Effector memory CD8-positive, alpha-beta T cell (primary cell): ENCODE results near the gene CDKAL1.
"Not testable (repeated sequence)": the region's sequence is repeated elsewhere in the genome, so short reads cannot be mapped to it uniquely, and the experiment has no call there.

Experiments
- ATAC-seq: fragments of 150-1000 bp; cut with Tn5 transposase; replicated peaks from 2 replicates; pipeline ENCODE4 v1.10.0; 2021; ENCODE audit warnings: mild to moderate bottlenecking, moderate library complexity
- DNase-seq, 3 experiments: peaks; one replicate each; pipeline ENCODE4 v3.0.0; 2021
- H3K27ac Mint-ChIP-seq, 2 donors: one replicate each; pipeline ENCODE4 v1.8.0; 2022; ENCODE audit warnings: mild to moderate bottlenecking in 2 of 2, mixed read lengths in 2 of 2, moderate library complexity in 2 of 2
- H3K27me3 Mint-ChIP-seq, 2 donors: one replicate each; pipeline ENCODE4 v1.8.0; 2022; ENCODE audit warnings: mixed read lengths in 2 of 2
- H3K36me3 Mint-ChIP-seq: one replicate; pipeline ENCODE4 v1.8.0; 2022; ENCODE audit warnings: mild to moderate bottlenecking, moderate library complexity, mixed read lengths; ENCODE audit not compliant: insufficient read depth
- H3K4me1 Mint-ChIP-seq, 2 donors: one replicate each; pipeline ENCODE4 v1.8.0; 2022; ENCODE audit warnings: low read depth in 2 of 2, mixed read lengths in 2 of 2
- H3K4me3 Mint-ChIP-seq, 2 donors: one replicate each; pipeline ENCODE4 v1.8.0; 2022; ENCODE audit warnings: mild to moderate bottlenecking in 2 of 2, mixed read lengths in 2 of 2, moderate library complexity in 2 of 2
- H3K9me3 Mint-ChIP-seq, 2 donors: one replicate each; pipeline ENCODE4 v1.8.0; 2022; ENCODE audit warnings: mixed read lengths in 2 of 2

The CDKAL1 gene

DNA sequence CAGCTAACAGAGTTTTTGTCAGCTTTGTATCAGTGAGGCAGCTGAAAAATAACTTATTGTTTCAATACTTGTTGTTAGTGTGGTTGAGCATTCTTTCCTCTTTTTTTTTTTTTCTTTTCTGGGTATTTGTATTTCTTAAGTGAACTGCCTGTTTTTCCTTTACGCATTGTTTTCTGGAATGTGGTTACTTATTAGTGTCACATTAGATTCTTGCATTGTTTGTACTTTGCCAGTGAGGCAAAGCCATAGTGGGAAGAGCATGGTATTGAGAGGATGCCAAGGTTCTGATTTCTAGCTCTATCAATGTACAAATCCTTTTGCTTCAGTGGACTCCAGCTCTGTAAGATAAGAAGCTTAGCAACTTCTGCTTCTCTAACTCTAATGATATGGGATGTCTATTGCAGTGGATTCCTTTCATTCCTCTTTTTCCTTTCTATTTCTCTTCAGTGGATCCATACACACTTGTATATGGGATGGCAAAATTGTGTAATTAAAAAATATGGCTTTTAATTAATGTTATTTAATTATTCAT is 3.9 kb downstream of the CDKAL1 start:
- DNase-seq (no peak), ATAC-seq (no peak)
- Mint-ChIP-seq H3K27ac (no peak overlapping the region), H3K4me1 (peaks cover 27 to 51% of the 10 kb centered on the region in 2 donors), H3K4me3 (no peak overlapping the region), H3K36me3 (peaks cover 20% of the 10 kb centered on the region), H3K27me3 (no peaks in the 10 kb centered on the region), H3K9me3 (no peaks in the 10 kb centered on the region)

DNA sequence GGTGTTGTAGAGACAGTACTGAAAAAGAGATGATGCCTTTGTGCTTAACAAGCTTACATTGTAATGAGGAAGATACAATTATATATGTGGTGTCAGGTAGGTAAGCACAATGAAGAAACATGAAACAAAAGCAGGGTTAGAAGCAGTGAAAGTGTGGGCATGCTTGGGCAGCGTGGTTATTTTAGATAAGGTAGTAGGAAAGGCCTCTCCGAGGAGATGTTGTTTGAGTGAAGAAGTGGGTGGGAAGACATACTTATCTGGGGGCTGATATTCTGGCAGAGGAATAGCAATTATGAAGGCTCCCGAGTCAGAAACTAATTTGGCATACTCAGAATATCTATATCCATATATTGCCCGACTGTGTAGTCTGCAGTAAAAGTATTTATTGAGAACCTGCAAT is 4.7 kb downstream of the CDKAL1 start:
- no peaks in the 10 kb centered on the region for H3K9me3 Mint-ChIP-seq
- peaks cover 27 to 51% of the 10 kb centered on the region in 2 donors for H3K4me1 Mint-ChIP-seq
- H3K27me3 Mint-ChIP-seq: no peaks in the 10 kb centered on the region
- no peak overlapping the region for H3K4me3 Mint-ChIP-seq
- no peak for ATAC-seq
- DNase-seq: no peak
- peak overlapping the region in 1 of 2 donors; percentile 3 for H3K27ac Mint-ChIP-seq
- peaks cover 20% of the 10 kb centered on the region for H3K36me3 Mint-ChIP-seq

DNA sequence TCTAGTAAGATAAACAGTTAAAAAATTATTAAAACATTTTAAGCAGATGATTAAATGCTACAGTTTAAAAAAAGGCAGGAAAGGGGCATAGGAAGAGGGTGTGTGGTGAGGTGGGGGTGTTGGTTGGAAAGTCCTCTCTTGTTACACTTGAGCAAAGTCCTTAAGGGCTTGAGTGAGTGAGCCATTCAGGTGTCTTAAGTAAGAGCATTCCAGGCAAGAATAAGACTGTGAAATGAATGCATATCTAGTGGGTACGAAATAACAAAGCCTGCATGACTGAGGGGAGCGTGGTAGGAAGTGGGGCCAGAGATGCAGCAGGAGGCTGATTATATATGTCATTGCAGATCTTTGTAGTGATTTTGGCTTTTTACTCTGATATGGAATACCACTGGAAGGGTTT is 5.1 kb downstream of the CDKAL1 start:
- H3K4me1 Mint-ChIP-seq: peaks cover 27 to 51% of the 10 kb centered on the region in 2 donors
- H3K4me3 Mint-ChIP-seq: no peak overlapping the region
- H3K27ac Mint-ChIP-seq: peak overlapping the region in 1 of 2 donors; percentile 3
- H3K27me3 Mint-ChIP-seq: no peaks in the 10 kb centered on the region
- H3K36me3 Mint-ChIP-seq: peaks cover 16% of the 10 kb centered on the region
- no peaks in the 10 kb centered on the region for H3K9me3 Mint-ChIP-seq
- ATAC-seq (no peak), DNase-seq (no peak)

DNA sequence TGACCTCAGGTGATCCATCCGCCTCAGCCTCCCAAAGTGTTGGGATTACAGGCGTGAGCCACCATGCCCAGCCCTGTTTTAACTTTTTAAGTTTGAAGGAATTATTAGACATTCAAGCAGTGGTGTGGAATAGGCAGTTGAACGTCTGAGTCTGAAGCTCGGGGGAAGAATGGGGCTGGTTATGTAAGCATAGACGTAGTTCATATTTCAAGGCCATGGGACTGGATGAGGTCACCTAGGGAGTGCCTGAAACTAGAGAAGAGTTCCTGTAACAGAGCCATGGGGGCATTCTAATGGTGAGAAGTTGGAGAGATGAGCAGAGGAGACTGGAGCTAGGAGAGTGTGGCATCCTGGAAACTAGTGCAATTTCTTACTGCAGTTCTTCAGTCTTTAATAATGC is 6.4 kb downstream of the CDKAL1 start:
- Mint-ChIP-seq H3K9me3 (no peaks in the 10 kb centered on the region), H3K4me1 (peaks cover 22 to 42% of the 10 kb centered on the region in 2 donors), H3K36me3 (peaks cover 15% of the 10 kb centered on the region), H3K27me3 (no peaks in the 10 kb centered on the region), H3K4me3 (no peak overlapping the region), H3K27ac (no peak overlapping the region)
- DNase-seq: no peak
- ATAC-seq: no peak

DNA sequence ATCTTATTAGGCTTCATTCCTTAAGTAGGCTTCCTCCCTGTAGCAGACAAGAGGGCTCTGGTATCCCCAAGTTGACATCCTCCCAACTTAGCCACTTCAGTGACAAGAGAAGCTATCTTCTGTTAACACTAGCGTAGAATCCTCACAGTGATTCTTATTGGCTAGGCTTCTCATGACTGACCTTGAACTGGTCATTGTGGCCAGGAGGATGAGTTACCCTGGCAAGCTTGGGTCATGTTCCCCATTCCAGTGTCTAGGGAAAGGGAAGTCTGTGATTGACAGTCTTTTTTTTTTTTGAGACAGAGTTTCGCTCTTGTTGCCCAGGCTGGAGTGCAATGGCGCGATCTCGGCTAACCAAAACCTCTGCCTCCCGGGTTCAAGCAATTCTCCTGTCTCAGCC is 7.1 kb downstream of the CDKAL1 start:
- no peak overlapping the region for H3K4me3 Mint-ChIP-seq
- H3K27me3 Mint-ChIP-seq: no peaks in the 10 kb centered on the region
- peaks cover 19% of the 10 kb centered on the region for H3K36me3 Mint-ChIP-seq
- no peak for ATAC-seq
- H3K9me3 Mint-ChIP-seq: no peaks in the 10 kb centered on the region
- H3K27ac Mint-ChIP-seq: no peak overlapping the region
- DNase-seq: no peak
- H3K4me1 Mint-ChIP-seq: peaks cover 15 to 35% of the 10 kb centered on the region in 2 donors

DNA sequence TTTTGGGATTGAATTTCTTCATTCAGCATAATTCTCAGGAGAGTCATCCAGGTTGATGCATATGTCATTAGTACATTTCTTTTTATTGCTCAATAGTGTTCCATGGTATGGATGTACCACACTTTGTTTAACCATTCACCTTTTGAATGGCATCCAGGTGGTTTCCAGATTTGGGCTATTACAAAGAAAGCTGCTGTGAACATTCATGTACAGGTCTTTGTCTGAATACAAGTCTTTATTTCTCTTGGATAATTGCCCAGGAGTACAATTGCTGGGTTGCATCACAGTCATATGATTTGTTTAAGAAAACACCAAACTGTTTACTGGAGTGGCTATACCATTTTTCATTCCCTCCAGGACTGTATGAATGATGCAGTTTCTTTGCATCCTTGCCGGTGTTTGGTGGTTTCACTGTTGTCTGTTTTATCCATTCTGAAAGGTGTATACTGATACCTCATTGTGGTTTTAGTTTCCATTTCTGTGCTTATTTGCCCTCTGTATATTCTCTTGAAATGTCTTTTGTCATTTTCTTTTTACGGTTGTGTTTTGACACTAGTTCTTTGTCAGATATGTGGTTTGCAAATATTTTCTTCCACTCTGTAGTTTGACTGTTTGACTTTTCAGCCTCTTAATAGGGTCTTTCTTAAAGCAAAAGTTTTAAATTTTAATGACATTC is 8.8 kb downstream of the CDKAL1 start:
- Mint-ChIP-seq H3K4me3 (no peak overlapping the region), H3K27ac (no peak overlapping the region), H3K4me1 (peaks cover 11 to 30% of the 10 kb centered on the region in 2 donors), H3K9me3 (no peaks in the 10 kb centered on the region), H3K27me3 (no peaks in the 10 kb centered on the region), H3K36me3 (peaks cover 30% of the 10 kb centered on the region)
- DNase-seq (no peak), ATAC-seq (no peak)

DNA sequence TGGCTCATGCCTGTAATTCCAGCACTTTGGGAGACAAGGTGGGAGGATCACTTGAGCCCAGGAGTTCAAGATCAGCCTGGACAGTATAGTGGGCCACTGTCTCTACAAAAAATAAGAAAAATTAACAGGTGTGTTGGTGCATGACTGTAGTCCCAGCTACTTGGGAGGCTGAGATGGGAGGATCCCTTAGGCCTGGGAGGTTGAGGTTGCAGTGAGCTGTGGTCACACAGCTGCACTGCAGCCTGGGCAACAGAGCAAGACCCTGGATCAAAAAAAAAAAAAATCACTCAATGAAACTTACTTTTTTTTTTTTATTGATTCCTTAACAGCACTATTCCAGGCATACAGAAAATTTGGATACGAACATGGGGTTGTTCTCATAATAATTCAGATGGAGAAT is 14.0 kb downstream of the CDKAL1 start:
- Mint-ChIP-seq H3K27ac (no peak overlapping the region), H3K4me1 (peaks cover 2 to 6% of the 10 kb centered on the region in 2 donors), H3K36me3 (peaks cover 46% of the 10 kb centered on the region), H3K4me3 (no peak overlapping the region), H3K9me3 (no peaks in the 10 kb centered on the region), H3K27me3 (no peaks in the 10 kb centered on the region)
- no peak for DNase-seq
- no peak for ATAC-seq

DNA sequence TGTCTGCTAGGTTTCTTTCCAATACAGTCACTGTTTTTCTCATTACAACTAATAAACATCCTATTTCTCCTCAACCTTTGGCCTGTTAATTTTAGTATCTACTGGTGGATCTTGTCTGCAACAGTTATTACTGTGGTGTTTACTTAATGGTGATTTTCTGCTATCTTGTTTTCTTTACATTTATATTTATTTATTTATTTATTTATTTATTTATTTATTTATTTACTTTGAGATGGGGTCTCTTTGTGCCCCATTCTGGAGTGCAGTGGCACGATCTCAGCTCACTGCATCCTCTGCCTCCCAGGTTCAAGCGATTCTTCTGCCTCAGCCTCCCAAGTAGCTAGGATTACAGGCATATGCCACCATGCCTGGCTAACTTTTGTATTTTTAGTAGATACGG is 15.1 kb downstream of the CDKAL1 start:
- not testable (repeated sequence) for H3K9me3 Mint-ChIP-seq, H3K27me3 Mint-ChIP-seq, H3K4me3 Mint-ChIP-seq, ATAC-seq, H3K27ac Mint-ChIP-seq, DNase-seq, H3K4me1 Mint-ChIP-seq
- H3K36me3 Mint-ChIP-seq: peaks cover 50% of the 10 kb centered on the region

DNA sequence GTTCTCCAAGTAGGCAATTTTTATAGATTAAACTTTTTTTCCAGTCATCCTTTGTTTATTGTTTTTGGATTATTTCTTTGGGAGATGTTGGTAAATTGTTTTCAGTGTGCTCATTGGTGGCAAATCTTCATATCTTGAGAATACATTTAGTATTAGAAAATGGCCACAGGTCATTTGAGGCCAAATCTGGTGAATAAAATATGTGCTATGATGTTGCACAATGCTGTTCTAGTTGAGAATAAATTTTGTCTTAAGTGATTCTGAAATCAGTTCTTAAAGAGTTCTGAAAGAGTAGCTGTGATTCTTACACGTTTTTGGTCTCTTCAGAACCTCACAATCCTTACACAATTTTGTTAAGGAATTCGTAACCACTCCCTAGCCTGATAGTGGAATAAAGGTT is 20.1 kb downstream of the CDKAL1 start:
- Mint-ChIP-seq H3K27me3 (no peaks in the 10 kb centered on the region), H3K4me3 (no peak overlapping the region), H3K27ac (no peak overlapping the region), H3K9me3 (no peaks in the 10 kb centered on the region), H3K4me1 (peaks cover 0 to 6% of the 10 kb centered on the region in 2 donors), H3K36me3 (peaks cover 32% of the 10 kb centered on the region)
- DNase-seq: no peak
- no peak for ATAC-seq

DNA sequence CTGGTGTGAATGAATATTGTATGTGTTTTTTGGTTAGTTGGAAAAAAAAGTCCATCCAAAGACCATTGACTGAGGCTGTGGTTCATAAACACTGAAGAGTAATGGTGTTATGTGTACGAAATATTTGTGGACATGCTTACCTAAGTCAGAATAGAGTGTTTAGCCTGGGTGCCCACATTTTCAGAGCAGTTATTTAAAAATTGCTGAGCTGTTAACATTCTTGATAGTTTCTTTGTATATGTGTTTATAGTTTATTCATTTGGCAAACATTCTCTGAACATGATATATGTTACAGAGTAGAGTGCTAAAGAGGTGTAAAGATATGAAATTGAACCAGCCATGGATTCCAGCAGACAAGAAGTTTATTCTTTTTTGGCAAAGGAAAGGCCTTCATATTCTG is 20.6 kb downstream of the CDKAL1 start:
- no peak for DNase-seq
- peaks cover 0 to 6% of the 10 kb centered on the region in 2 donors for H3K4me1 Mint-ChIP-seq
- H3K36me3 Mint-ChIP-seq: peaks cover 28% of the 10 kb centered on the region

DNA sequence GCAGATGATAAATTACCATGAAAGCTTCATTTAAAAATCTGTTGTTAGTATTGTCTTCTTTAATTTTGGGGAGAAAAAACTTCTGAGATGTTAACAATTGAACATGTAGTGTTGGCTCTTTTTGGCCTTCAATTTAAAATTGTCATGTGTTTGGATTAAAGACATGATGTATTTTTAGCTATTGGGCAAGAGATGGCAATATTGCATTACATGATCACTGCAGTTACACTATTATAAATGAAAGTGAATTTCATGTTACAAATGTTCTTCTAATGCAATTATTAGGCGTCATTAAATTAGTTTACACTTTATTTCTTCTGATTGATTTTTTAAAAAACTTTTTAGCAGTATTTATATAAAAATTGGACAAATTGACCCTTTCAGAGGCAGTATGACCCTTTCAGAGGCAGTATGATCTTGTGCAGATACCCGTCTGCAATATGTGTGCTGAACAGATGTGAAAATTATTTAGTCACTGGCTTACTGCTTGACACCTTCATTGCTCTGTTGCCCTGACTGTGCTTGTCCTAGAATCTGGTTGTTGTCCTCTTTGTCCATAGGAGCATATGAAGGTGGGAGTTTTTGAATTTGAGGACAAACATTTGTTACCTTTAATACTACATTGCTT is 25.8 kb downstream of the CDKAL1 start:
- H3K4me3 Mint-ChIP-seq: no peak overlapping the region
- peaks cover 13% of the 10 kb centered on the region for H3K36me3 Mint-ChIP-seq
- H3K27me3 Mint-ChIP-seq: no peaks in the 10 kb centered on the region
- no peak overlapping the region for H3K27ac Mint-ChIP-seq
- H3K4me1 Mint-ChIP-seq: peaks cover 0 to 2% of the 10 kb centered on the region in 2 donors
- no peak for ATAC-seq
- no peak for DNase-seq
- no peaks in the 10 kb centered on the region for H3K9me3 Mint-ChIP-seq

More for the DNA sequence above, 20.6 kb downstream of the CDKAL1 start:
- no peak overlapping the region for H3K4me3 Mint-ChIP-seq
- H3K9me3 Mint-ChIP-seq: no peaks in the 10 kb centered on the region
- H3K27ac Mint-ChIP-seq: no peak overlapping the region
- no peak for ATAC-seq
- no peaks in the 10 kb centered on the region for H3K27me3 Mint-ChIP-seq

DNA sequence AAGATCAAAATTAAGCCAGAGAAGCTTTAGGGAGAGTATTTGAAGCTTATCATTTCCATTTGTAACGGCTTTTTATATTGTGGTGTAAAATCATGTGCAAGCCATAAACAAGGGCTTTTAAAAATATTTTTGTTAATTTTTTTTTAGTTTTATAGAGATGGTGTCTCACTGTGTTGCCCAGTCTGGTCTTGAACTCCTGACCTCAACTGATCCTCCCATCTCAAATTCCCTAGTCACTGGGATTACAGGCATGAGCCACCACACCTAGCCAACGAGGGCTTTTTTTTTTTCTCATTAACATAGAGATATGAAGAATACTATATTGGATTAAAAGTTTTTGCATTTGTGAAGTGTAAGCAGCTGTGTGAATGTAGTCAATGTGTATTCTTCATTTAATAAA is 29.1 kb downstream of the CDKAL1 start:
- Mint-ChIP-seq H3K36me3 (no peaks in the 10 kb centered on the region), H3K4me1 (peaks cover 0 to 2% of the 10 kb centered on the region in 2 donors), H3K9me3 (no peaks in the 10 kb centered on the region), H3K27me3 (no peaks in the 10 kb centered on the region), H3K27ac (peak overlapping the region in 1 of 2 donors; percentile 58), H3K4me3 (no peak overlapping the region)
- DNase-seq: no peak
- no peak for ATAC-seq

DNA sequence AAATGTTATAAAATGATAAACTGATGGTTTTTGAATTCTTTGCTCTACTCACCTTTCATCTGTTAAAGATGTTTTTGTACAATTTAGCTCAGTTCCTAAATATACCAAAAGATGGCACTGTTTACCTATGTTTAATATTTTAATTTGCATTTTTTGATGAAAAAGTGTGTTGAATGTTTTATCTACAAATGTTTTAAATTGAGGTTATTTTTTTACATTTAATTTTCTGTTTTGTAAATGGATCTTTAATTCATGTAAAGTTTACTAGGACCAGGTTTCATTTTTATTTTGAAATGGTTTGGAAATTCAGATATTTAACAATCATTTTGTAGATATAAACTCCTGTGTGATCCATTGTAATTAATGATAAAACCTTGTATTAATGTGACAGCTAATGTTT is 30.0 kb downstream of the CDKAL1 start:
- H3K4me3 Mint-ChIP-seq: no peak overlapping the region
- no peaks in the 10 kb centered on the region for H3K36me3 Mint-ChIP-seq
- H3K27ac Mint-ChIP-seq: no peak overlapping the region
- ATAC-seq: no peak
- no peaks in the 10 kb centered on the region for H3K27me3 Mint-ChIP-seq
- H3K9me3 Mint-ChIP-seq: no peaks in the 10 kb centered on the region
- H3K4me1 Mint-ChIP-seq: peaks cover 0 to 4% of the 10 kb centered on the region in 2 donors
- no peak for DNase-seq

DNA sequence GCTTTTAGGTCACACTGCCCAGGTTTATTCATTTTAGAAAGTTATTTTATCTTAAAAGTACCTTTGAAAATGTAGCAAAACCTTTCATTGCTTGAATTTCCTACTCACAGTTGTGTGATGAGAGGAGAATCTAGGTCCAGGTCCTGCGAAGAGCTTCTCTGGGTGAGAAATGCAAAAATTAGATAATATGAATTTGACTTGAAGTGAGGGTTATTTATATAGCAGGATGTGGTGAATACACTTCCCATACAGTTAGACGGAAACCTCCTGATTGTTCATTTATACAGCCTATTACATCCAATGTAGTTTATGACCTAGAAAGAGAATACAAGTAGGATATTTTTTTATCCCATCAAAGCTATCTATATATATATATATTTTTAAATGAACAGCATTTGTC is 30.5 kb downstream of the CDKAL1 start:
- no peak for DNase-seq
- H3K27ac Mint-ChIP-seq: peak overlapping the region in 1 of 2 donors; percentile 46

More for the DNA sequence above, 30.5 kb downstream of the CDKAL1 start:
- Mint-ChIP-seq H3K9me3 (no peaks in the 10 kb centered on the region), H3K36me3 (peaks cover 4% of the 10 kb centered on the region), H3K4me3 (no peak overlapping the region), H3K27me3 (no peaks in the 10 kb centered on the region), H3K4me1 (peaks cover 0 to 4% of the 10 kb centered on the region in 2 donors)
- no peak for ATAC-seq
